ENCODE measurements around the gene MAPK10.

Gene MAPK10

GRCh38 chr4:85961887-85962286 is 398.0 kb downstream of the MAPK10 start:
- no peak for DNase-seq

- no peak for DNase-seq
Measured at GRCh38 chr4:85956293-85956945, 403.4 kb downstream of the MAPK10 start.

DNA sequence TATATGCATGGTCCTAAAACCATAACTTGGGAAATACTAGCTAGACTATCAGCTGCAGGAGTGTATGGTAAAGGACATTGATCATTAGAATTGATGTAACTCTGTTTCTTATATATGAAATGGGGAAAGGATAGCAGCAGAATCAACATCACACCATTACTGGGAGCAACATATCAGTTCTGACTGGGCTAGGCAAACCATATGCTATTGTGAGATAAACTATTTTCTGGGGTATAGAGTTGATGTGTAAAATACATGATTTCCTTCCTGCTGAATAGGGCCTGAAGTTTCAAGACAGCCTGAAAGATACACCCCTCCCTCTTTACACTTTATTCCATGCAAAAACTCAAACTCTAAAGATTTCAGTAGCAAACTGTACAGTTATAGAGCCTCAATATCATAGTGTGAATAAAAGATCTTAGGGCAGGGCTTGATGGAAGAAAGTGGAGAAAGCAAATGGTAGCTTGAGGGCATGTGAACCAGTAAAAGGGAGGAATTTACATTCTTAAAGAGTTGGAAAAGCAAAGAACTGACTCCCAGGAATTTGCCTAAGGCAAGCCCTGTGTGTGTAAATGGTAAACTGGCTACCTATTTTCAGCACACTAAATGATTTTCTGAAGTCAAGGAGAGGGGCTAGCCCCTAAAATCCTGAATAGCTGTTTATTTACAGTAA is 404.1 kb downstream of the MAPK10 start:
- no peak for DNase-seq

DNA sequence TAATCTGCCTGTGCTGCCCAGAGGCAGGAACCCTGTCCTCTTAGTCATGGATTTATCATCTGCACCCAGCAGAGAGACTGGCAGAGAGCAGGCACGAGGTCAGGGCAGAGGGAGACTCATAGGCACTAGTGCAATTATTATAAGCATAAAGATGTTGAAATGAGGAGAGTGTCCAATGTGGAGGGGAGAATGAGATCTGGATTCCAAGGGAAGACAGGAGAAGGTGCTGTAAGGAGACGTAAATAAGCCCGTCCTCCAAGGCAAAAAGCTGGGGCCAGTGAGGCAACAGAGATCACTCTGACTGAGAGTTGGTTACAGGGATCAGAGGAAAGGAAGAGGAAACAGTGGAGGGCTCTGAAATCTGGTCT is 406.2 kb downstream of the MAPK10 start:
- DNase-seq, result no peak

DNA sequence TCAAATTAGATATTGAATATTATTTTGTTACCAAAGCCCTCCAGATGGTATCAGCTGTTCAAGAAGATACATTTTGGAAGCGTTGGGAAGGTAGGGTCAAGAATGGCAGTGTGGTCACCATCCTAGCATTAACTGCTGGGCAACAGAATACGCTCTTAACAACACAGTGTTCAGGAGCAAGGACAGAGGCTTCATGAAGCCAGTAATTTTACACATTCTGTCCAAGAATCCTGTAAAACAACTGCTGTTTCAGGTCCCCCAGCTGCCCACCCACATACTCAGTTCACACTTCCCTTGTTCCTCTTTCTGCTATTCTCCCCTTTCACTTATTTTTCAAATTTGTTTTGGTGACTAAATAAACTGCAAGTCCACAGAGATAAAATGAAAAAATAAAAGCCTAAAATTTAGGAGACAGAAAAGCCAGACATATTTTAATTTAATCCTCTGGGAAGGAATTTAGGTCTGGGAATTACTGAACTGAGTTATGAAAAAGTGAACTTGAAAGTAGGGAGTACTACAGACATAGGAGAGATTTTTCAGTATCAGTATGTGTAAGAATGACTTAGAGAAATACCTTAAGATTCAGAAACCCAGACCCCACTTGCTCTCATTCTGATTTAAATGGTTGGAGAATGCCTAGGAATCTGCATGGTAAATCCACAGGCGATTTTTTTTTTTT is 406.7 kb downstream of the MAPK10 start:
- DNase-seq, result no peak

GRCh38 chr4:85952528-85952927 is 407.3 kb downstream of the MAPK10 start:
- DNase-seq, result no peak

GRCh38 chr4:85951099-85951498 is 408.8 kb downstream of the MAPK10 start:
- no peak for DNase-seq

- no peak for DNase-seq
Measured at GRCh38 chr4:85946821-85947220, 413.0 kb downstream of the MAPK10 start.

DNA sequence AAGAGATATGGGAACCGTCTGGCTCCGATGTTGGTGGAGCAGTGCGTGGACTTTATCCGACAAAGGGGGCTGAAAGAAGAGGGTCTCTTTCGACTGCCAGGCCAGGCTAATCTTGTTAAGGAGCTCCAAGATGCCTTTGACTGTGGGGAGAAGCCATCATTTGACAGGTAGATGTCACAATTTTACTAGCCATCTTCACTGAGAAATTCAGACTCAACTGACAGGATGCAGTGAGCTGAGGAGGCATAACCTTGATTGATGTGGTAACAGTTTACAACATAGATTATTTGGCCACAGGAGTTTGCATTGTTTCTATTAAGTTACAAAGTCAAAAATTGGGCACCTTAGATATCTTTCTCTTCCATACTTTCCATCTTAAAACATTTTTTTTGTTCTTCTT is 417.7 kb downstream of the MAPK10 start:
- DNase-seq, result no peak

GRCh38 chr4:85940151-85940550 is 419.7 kb downstream of the MAPK10 start:
- DNase-seq, result no peak
